NCI-H82 treated with DMSO at 0.1 percent for 48 hours (cell line): Measurements from ENCODE around the gene PIK3C2G.

ENCODE experiments used
- DNase-seq: peaks from one replicate; lab custom pipeline; 2025; ENCODE audit not compliant: unreplicated experiment; lab: John Stamatoyannopoulos, UW

Gene PIK3C2G

GRCh38 chr12:18612971-18613370 lies 351.7 kb downstream of the PIK3C2G start:
- no peak for DNase-seq

GRCh38 chr12:18620986-18621385 lies 359.7 kb downstream of the PIK3C2G start:
- DNase-seq, result no peak

- DNase-seq, result no peak
Measured at GRCh38 chr12:18629445-18629844, 368.1 kb downstream of the PIK3C2G start.

GRCh38 chr12:18629916-18630315 lies 368.6 kb downstream of the PIK3C2G start:
- DNase-seq, result no peak

- DNase-seq, result no peak
Measured at GRCh38 chr12:18631339-18631738, 370.0 kb downstream of the PIK3C2G start.

- no peak for DNase-seq
Measured at GRCh38 chr12:18632848-18633247, 371.5 kb downstream of the PIK3C2G start.

- no peak for DNase-seq
Measured at GRCh38 chr12:18634382-18634781, 373.1 kb downstream of the PIK3C2G start.

GRCh38 chr12:18640321-18640955 lies 379.1 kb downstream of the PIK3C2G start:
- DNase-seq, result no peak

- DNase-seq, result no peak
Measured at GRCh38 chr12:18643681-18644080, 382.4 kb downstream of the PIK3C2G start.

- no peak for DNase-seq
Measured at GRCh38 chr12:18644564-18644963, 383.2 kb downstream of the PIK3C2G start.

GRCh38 chr12:18646286-18646890 lies 385.1 kb downstream of the PIK3C2G start:
- no peak for DNase-seq

- DNase-seq, result no peak
Measured at GRCh38 chr12:18651525-18651924, 390.2 kb downstream of the PIK3C2G start.

- DNase-seq, result no peak
Measured at GRCh38 chr12:18652596-18652995, 391.3 kb downstream of the PIK3C2G start.

- no peak for DNase-seq
Measured at GRCh38 chr12:18653465-18653864, 392.1 kb downstream of the PIK3C2G start.

GRCh38 chr12:18655351-18655750 lies 394.0 kb downstream of the PIK3C2G start:
- no peak for DNase-seq

GRCh38 chr12:18658179-18658578 lies 396.9 kb downstream of the PIK3C2G start:
- no peak for DNase-seq

GRCh38 chr12:18658829-18659228 lies 397.5 kb downstream of the PIK3C2G start:
- no peak for DNase-seq

- DNase-seq, result no peak
Measured at GRCh38 chr12:18676141-18676540, 414.8 kb downstream of the PIK3C2G start.

GRCh38 chr12:18676996-18677588 lies 415.8 kb downstream of the PIK3C2G start:
- no peak for DNase-seq

- DNase-seq, result no peak
Measured at GRCh38 chr12:18681818-18682217, 420.5 kb downstream of the PIK3C2G start.

GRCh38 chr12:18683327-18684013 lies 422.2 kb downstream of the PIK3C2G start:
- no peak for DNase-seq

- DNase-seq, result no peak
Measured at GRCh38 chr12:18684430-18684829, 423.1 kb downstream of the PIK3C2G start.
